K562 (cell line): ENCODE results near the gene ELP1. TPM values are rescaled to one million over a fixed set of nuclear protein-coding genes. Genes with fewer than 3 reads are reported as not detected.

Experiments used
- ATAC-seq: fragments of 200-7000 bp; cut with Tn5 transposase; 3 replicates; pipeline ENCODE4 v1.9.1; 2020; ENCODE audit warnings: moderate library complexity
- BruUV-seq: library from RNA; stranded (reverse); fragments of 400-500 nt; replicated peaks from 2 replicates; lab custom pipeline; 2021; lab: Mats Ljungman, UMichigan
- CTCF ChIA-PET: fragments of 300-600 bp; formaldehyde crosslinking; extraction: SDS; loops from one replicate; lab custom pipeline; 2021; ENCODE audit warnings: low intra/inter-chr PET ratio; lab: Yijun Ruan, JAX
- POLR2A ChIA-PET: fragments of 300-600, 350-650 bp; sonication (Branson Sonifier 250); formaldehyde crosslinking; extraction: SDS; loops from one replicate; lab custom pipeline; 2021; ENCODE audit warnings: antibody characterized with exemption, inconsistent platforms; lab: Yijun Ruan, JAX
- DNase-seq, 4 experiments: peaks; one replicate each; pipeline versions ENCODE4 v3.0.0 to v3.0.0-alpha.2; 2011 to 2018; ENCODE audit warnings: low spot score in 3 of 4, mixed read lengths in 3 of 4; ENCODE audit errors: extremely low read depth in 1 of 4
- FAIRE-seq: peaks from 2 replicates; lab custom pipeline; 2011; peaks lifted over from hg19 to GRCh38; lab: Jason Lieb, UNC
- H2AFZ ChIP-seq: 2 replicates; pipeline ENCODE4 v1.6.0; 2011; ENCODE audit warnings: low read depth, low read length, control low read depth, inconsistent platforms
- H3K27ac ChIP-seq: fragments of 200-600 bp; 3 replicates; pipeline ENCODE4 v1.8.0; 2011; ENCODE audit warnings: low read depth, mild to moderate bottlenecking, control low read depth, inconsistent platforms, low read length, moderate library complexity, mixed read lengths; ENCODE audit errors: extremely low read depth
- H3K27me3 ChIP-seq, 2 experiments: fragments of 300-600 bp in 1 of 2; 2 replicates in 1 of 2; 3 replicates in 1 of 2; pipeline versions ENCODE4 v1.6.0 to v1.8.0; 2011; ENCODE audit warnings: inconsistent platforms in 2 of 2, low read length in 2 of 2, mild to moderate bottlenecking in 1 of 2, mixed read lengths in 1 of 2, moderate library complexity in 1 of 2; ENCODE audit not compliant: control insufficient read depth in 2 of 2, insufficient read depth in 2 of 2
- H3K36me3 ChIP-seq: fragments of 300-600 bp; 3 replicates; pipeline ENCODE4 v1.8.0; 2011; ENCODE audit warnings: mild to moderate bottlenecking, low read length, inconsistent platforms; ENCODE audit not compliant: control insufficient read depth, insufficient read depth
- H3K4me1 ChIP-seq, 2 experiments: fragments of 200-600 bp in 1 of 2; replicated peaks in 1 of 2; 2 replicates in 1 of 2; 3 replicates in 1 of 2; pipeline versions ENCODE4 v1.5.1 to v1.8.0; 2011; ENCODE audit warnings: inconsistent platforms in 2 of 2, low read length in 2 of 2, mild to moderate bottlenecking in 1 of 2, mixed read lengths in 1 of 2, moderate library complexity in 1 of 2; ENCODE audit not compliant: control insufficient read depth in 2 of 2, insufficient read depth in 2 of 2
- H3K4me2 ChIP-seq: 2 replicates; pipeline ENCODE4 v1.6.1; 2011; ENCODE audit warnings: low read length, control low read depth, inconsistent platforms, mixed read lengths; ENCODE audit not compliant: insufficient read depth
- H3K4me3 ChIP-seq: fragments of 200-600 bp; sonication (generic), shearing (Covaris generic); 2 replicates; pipeline ENCODE4 v1.5.1; 2016; ENCODE audit warnings: control low read depth, inconsistent platforms
- H3K79me2 ChIP-seq: fragments of 200-600 bp; 3 replicates; pipeline ENCODE4 v1.8.0; 2011; ENCODE audit warnings: low read length, inconsistent platforms; ENCODE audit not compliant: control insufficient read depth, insufficient read depth
- H3K9ac ChIP-seq, 2 experiments: 2 replicates each; pipeline versions ENCODE4 v1.6.0 to v1.6.1; 2011; ENCODE audit warnings: low read depth in 2 of 2, low read length in 2 of 2, control low read depth in 1 of 2, inconsistent platforms in 1 of 2, mild to moderate bottlenecking in 1 of 2, mixed read lengths in 1 of 2; ENCODE audit not compliant: insufficient read depth in 1 of 2
- H3K9me1 ChIP-seq: one replicate; pipeline ENCODE4 v1.6.0; 2011; ENCODE audit warnings: inconsistent platforms, mild to moderate bottlenecking, low read length, moderate library complexity; ENCODE audit not compliant: control insufficient read depth, insufficient read depth
- H3K9me3 ChIP-seq: replicated peaks from 2 replicates; pipeline ENCODE4 v1.5.1; 2011; ENCODE audit warnings: low read depth, low read length, inconsistent platforms; ENCODE audit not compliant: control insufficient read depth, insufficient read depth
- H4K20me1 ChIP-seq: replicated peaks from 2 replicates; pipeline ENCODE4 v1.6.1; 2011; ENCODE audit warnings: low read length, inconsistent platforms, mixed read lengths; ENCODE audit not compliant: control insufficient read depth, insufficient read depth
- ERF ChIP-seq: fragments of 450-650 bp; formaldehyde crosslinking; IDR thresholded peaks from 2 replicates; pipeline ENCODE4 v1.4.0; 2020; ENCODE audit warnings: mild to moderate bottlenecking, mixed read lengths
- FOXK1 ChIP-seq: sonication (generic); formaldehyde crosslinking; IDR thresholded peaks from 2 replicates; pipeline ENCODE4 v1.8.0; 2022; ENCODE audit warnings: missing genetic modification reagents, mild to moderate bottlenecking, borderline replicate concordance
- SMC3 ChIP-seq: conservative IDR thresholded peaks from 2 replicates; pipeline ENCODE4 v1.6.1; 2011; ENCODE audit warnings: low read depth, low read length, improper control_type of control experiment; ENCODE audit not compliant: insufficient read depth
- TAF9B ChIP-seq: fragments of 450-650 bp; IDR thresholded peaks from 2 replicates; pipeline ENCODE4 v1.6.1; 2018; ENCODE audit warnings: mild to moderate bottlenecking; ENCODE audit not compliant: partially characterized antibody
- ZNF41 ChIP-seq: fragments of 250-450 bp; sonication (Bioruptor Pico); conservative IDR thresholded peaks from 2 replicates; pipeline ENCODE4 v1.4.0; 2020; ENCODE audit warnings: mild to moderate bottlenecking
- WGBS: fragments of 100-300 bp; shearing (Covaris generic); methylation state at CpG from one replicate; pipeline ENCODE4 v1.1.6; 2016; ENCODE audit warnings: low coverage, mixed read lengths; ENCODE audit not compliant: insufficient coverage; ENCODE audit errors: missing lambda C conversion rate; 5-methylcytosine and 5-hydroxymethylcytosine counted together
- in situ Hi-C: fragments of 300-500 bp; cut with MboI; formaldehyde crosslinking; loops from 4 replicates; pipeline ENCODE4 v1.15.0; 2018; ENCODE audit warnings: inconsistent platforms, mixed read lengths
- intact Hi-C: fragments of 100-400 bp; cut with micrococcal nuclease; formaldehyde crosslinking; loops from 2 replicates; pipeline ENCODE4 v1.14.2; 2022
- polyA plus RNA-seq, 8 experiments: library from polyadenylated mRNA; depleted of rRNA in 4 of 8; stranded (reverse) in 5 of 8; unstranded in 3 of 8; fragments of >200 nt; fragmentation: Nextera tagmentation in 2 of 8; fragmentation: Illumina TruSeq in 1 of 8; extraction: Ambion mirVana in 2 of 8; extraction: Trizol in 1 of 8; gene quantifications; 2 replicates each; pipeline versions ENCODE4 v1.2.1 to v1.2.3, GENCODE V29; 2011 to 2014; ENCODE audit warnings: inconsistent platforms in 1 of 8, missing spikeins in 1 of 8
- total RNA-seq, 7 experiments: library from RNA; depleted of rRNA in 6 of 7; stranded (reverse); fragments of >200 nt in 6 of 7; fragmentation: Illumina TruSeq in 2 of 7; extraction: Trizol in 2 of 7; gene quantifications; 2 replicates each; pipeline versions ENCODE4 v1.2.1 to v1.2.3, GENCODE V29; 2011 to 2021; ENCODE audit warnings: low replicate concordance in 1 of 7
- TF ChIP-seq, protein P1 (sequence below): sonication (generic); formaldehyde crosslinking; IDR thresholded peaks from 2 replicates; pipeline ENCODE4 v1.8.0; 2022; ENCODE audit warnings: mild to moderate bottlenecking, missing genetic modification reagents
- TF ChIP-seq, protein P2 (sequence below): fragments of 450-650 bp; IDR thresholded peaks from 2 replicates; pipeline ENCODE4 v1.6.1; 2017; ENCODE audit warnings: antibody characterized with exemption

ELP1 gene
- total and polyA plus RNA-seq, 9 of the 15 experiments (the other 6 are each of a cell fraction or from before 2014, with no cell fraction given) = 17.0 to 48.6 (median 39.7) TPM

DNA sequence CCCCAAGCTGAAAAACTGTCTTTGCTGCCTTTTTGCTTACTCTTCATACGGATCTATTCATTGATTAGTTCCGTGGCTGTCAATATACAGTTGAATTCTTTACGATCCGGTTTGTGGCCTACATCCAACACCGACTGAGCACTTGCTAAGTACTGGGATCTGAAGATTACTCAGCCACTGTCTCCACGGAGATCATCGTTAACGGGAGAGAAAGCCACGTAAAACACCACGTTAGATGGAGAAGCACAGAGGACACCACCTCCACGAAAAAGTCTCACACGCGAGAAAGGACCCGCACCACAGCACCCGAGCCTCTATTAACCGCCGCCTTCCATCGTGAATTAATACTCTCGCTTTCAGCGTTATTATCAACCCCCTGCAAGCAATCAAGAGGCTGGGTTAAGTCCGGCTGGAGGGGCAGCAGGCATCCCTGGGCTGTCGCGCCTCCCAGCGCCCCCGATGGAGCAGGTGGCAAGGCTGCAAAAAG lies 650 bp downstream of the ELP1 start (continued):
- TF ChIP-seq, protein P1, sequence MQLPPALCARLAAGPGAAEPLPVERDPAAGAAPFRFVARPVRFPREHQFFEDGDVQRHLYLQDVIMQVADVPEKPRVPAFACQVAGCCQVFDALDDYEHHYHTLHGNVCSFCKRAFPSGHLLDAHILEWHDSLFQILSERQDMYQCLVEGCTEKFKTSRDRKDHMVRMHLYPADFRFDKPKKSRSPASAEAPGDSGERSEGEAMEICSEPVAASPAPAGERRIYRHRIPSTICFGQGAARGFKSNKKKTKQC (CRISPR knock-in tag) = peak; percentile 30
- TF ChIP-seq, protein P2, sequence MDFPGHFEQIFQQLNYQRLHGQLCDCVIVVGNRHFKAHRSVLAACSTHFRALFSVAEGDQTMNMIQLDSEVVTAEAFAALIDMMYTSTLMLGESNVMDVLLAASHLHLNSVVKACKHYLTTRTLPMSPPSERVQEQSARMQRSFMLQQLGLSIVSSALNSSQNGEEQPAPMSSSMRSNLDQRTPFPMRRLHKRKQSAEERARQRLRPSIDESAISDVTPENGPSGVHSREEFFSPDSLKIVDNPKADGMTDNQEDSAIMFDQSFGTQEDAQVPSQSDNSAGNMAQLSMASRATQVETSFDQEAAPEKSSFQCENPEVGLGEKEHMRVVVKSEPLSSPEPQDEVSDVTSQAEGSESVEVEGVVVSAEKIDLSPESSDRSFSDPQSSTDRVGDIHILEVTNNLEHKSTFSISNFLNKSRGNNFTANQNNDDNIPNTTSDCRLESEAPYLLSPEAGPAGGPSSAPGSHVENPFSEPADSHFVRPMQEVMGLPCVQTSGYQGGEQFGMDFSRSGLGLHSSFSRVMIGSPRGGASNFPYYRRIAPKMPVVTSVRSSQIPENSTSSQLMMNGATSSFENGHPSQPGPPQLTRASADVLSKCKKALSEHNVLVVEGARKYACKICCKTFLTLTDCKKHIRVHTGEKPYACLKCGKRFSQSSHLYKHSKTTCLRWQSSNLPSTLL = no peak
- TF ChIP-seq FOXK1 = no peak

DNA sequence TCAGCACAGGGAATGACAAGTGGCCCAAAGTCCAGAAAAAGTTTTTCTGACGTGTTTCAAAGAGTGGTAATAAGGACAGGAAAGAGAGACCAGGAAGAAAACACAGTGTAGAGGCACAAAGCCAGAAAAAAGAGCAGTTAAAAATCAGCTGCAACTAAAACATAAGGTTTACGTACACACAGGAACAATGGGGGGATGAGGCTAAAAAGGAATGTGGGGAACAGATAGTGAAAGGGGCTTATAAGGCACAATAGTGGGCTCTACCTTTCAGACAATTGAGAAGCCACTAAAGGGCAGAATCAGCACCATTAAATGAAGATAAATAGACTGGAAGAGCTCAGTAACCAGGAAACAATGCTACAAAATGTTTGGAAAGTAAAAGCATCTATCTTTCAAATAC lies 5.5 kb downstream of the ELP1 start:
- DNase-seq (no peak), FAIRE-seq (no peak), ATAC-seq (no peak)
- 86% methylated on average over 2 of the region's 2 CpGs for WGBS
- TF ChIP-seq SMC3 (no peak), TAF9B (no peak), ERF (no peak), ZNF41 (CRISPR knock-in tag) (no peak)
- Histone ChIP-seq H3K27ac (no peak overlapping the region), H3K9me3 (no peaks in the 10 kb centered on the region), H3K9ac (no peak overlapping the region), H3K4me1 (peaks cover 0 to 6% of the 10 kb centered on the region in 2 experiments; a peak in 4 of 5 replicates), H3K4me3 (no peak overlapping the region), H4K20me1 (no peaks in the 10 kb centered on the region), H3K4me2 (no peak overlapping the region), H3K36me3 (peaks cover 75% of the 10 kb centered on the region), H3K9me1 (no peaks in the 10 kb centered on the region), H2AFZ (no peak overlapping the region), H3K27me3 (no peaks in the 10 kb centered on the region), H3K79me2 (peaks cover 28% of the 10 kb centered on the region)
- intact Hi-C loops = no loop called here
- ChIA-PET CTCF (no interaction called here), POLR2A (no interaction called here)
- no TSS peak for BruUV-seq
- in situ Hi-C loops = no loop called here
